Daoy (cell line): ENCODE results near the gene GALNT18. TPM values are rescaled to one million over a fixed set of nuclear protein-coding genes. Genes with fewer than 3 reads are reported as not detected.

ENCODE experiments used
- DNase-seq: peaks from one replicate; pipeline ENCODE4 v3.0.0-alpha.2; 2015; ENCODE audit warnings: low read depth
- total RNA-seq: library from RNA; depleted of rRNA; stranded (reverse); fragments of >200 nt; shearing (Covaris generic); gene quantifications from 2 replicates; pipeline ENCODE4 v1.2.3, GENCODE V29; 2014

Gene GALNT18
- total RNA-seq, 1 experiment from 2014 or later, result 5.9 TPM

GRCh38 chr11:11532574-11532973 is 89.2 kb downstream of the GALNT18 start:
- no peak for DNase-seq

GRCh38 chr11:11531131-11531908 is 90.5 kb downstream of the GALNT18 start:
- DNase-seq, result no peak

GRCh38 chr11:11528986-11529385 is 92.8 kb downstream of the GALNT18 start:
- no peak for DNase-seq

DNA sequence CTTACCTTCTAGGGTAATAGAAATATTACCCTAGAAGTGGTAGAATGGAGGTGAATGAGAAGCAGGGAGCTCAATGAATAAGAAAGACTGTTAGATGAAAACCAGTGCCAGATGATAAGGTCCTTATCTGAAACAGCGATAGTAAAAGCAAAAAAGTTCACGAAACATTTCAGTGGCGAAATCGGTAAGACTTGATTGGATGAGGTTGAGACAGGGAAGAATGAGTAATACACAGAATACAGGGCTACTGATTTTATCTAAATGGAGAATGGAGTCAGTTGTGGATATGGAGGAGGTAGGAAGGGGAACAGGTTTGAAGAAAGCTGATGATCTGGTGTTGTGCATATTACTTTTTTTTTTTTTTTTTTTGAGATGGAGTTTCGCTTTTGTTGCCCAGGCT is 96.5 kb downstream of the GALNT18 start:
- DNase-seq, result no peak

GRCh38 chr11:11524436-11525061 is 97.3 kb downstream of the GALNT18 start:
- DNase-seq, result peak; percentile 59

DNA sequence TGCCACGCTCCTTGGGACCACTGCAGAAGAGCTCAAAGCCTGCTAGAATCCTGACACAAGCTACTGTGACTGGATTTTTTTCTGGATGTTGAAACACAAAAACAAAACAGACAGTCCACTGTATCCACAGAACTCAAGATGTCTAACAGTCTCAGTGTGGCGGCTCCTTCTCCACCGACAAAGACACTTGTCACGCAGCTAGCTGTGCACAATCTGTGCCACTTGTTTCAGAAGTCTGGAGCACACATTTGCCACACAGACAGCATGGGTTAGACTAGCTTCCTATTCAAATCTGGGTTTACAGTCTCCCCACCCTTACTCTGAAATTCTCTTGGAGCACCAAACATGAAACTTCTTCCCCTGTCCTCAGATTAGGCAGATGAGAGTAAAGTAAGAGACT is 99.2 kb downstream of the GALNT18 start:
- DNase-seq, result no peak

DNA sequence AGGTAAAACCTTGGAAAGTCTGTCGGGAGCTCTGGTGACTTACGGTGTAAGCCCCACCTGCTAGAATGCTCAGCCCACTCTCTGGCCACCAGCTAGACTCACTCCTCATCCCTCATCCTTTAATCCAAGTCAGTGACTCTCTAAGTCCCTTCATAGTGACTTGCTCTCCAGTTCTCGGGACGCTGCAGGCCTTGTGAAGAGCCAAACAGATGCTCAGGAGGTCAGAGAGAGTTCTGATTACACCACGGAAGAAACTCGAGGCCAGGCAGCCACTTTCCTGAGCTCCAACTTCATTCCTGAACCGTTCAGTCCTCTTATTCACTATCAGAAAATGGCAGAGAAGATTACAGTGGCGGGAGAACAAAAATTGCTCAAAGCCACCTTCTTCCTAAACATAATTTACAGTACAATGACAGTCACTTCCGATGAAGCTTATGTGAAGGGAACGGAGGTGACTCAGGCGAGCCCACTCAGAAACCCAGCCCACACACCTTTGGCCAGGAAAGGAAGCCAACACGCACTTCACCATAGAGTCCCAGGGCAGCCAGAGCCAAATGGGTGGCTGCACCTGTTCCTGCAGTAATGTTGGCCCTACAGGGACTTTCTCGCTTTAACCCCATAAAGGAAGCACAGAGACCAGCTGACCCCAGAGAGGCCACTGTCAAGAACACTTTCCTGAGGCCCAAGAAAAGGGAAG is 100.4 kb downstream of the GALNT18 start:
- peak; percentile 18 for DNase-seq

- no peak for DNase-seq
These were observed 101.4 kb downstream of the GALNT18 start for GRCh38 chr11:11520231-11521015.

- peak; percentile 19 for DNase-seq
These were observed 102.6 kb downstream of the GALNT18 start for GRCh38 chr11:11519184-11519583.

GRCh38 chr11:11514246-11514645 is 107.6 kb downstream of the GALNT18 start:
- no peak for DNase-seq

GRCh38 chr11:11513422-11513821 is 108.4 kb downstream of the GALNT18 start:
- DNase-seq, result no peak

DNA sequence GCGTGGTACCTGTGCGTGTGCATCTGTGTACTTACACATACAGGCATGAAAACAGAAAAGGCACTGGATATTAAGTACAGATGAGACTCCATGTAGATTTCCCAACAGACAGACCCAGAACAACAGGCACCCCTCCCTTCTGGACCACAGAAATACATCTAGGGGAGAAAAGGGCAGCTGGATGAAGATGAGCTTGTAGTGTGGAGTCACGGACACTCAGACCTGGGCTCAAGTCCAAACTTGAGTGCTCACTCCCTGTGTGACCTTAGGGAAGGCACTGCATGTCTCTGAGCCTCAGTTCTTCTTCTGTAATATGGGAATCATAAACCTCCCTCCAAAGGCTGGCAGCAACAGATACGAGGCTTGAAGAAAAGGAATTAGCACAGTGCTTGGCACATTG is 108.9 kb downstream of the GALNT18 start:
- DNase-seq, result no peak

DNA sequence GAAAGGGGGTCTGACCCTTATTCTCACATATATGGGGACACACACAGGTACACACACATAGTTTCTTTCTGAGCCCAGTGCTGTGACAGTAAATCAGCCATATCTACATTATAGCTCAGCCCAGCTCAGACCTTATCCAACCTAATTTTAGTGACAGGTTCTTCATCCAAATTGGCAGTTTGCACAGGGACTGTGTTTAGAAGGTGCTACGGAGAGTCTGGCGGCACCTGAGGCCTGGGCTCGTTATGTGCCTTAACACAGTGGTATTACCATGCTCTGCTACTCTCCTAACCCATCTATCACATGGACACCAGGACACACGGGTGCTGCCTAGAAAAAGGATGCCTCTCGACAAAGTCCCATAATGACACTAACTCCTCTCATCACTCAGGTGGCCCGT is 109.3 kb downstream of the GALNT18 start:
- no peak for DNase-seq

DNA sequence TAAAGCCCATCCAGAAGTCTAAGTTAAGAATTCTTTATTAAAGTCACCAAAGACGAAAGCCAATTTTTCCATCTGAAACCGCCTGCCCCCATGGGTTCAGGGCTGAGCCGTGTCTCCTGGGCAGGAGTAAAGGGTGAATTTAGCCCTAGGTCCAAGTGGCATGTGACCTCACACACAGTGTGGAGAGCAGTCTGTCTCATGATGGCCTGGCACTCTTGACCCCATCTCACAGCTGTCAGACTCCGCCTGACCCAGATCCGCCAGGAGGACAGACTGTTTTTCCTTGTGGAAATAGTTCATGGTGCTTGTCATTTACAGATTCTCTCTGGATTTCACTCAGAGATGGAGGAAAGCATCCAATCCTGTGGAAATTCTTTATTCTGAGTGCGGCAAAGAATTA is 109.7 kb downstream of the GALNT18 start:
- DNase-seq, result no peak

DNA sequence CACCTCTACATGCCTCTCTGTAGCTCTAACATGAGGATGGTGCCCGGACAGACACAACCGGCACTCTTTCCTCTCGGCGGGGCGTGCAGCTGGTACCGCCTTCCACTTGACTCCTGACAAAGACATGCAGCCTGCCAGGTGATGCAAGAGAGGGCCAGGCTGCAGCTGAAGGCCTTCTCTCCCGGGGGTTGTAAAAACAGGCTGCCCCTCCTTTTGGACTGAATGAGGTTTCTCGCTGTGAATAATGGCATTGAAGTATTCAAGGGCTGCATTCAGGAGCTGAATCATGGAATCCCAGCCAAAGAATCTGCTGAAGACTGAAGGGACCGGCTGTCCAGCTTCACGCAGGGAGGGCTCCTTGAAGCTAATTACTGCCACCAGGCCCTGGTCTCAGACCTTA is 110.9 kb downstream of the GALNT18 start:
- DNase-seq, result peak; percentile 34

- DNase-seq, result no peak
These were observed 116.1 kb downstream of the GALNT18 start for GRCh38 chr11:11505692-11506091.

GRCh38 chr11:11505190-11505589 is 116.6 kb downstream of the GALNT18 start:
- DNase-seq, result no peak

DNA sequence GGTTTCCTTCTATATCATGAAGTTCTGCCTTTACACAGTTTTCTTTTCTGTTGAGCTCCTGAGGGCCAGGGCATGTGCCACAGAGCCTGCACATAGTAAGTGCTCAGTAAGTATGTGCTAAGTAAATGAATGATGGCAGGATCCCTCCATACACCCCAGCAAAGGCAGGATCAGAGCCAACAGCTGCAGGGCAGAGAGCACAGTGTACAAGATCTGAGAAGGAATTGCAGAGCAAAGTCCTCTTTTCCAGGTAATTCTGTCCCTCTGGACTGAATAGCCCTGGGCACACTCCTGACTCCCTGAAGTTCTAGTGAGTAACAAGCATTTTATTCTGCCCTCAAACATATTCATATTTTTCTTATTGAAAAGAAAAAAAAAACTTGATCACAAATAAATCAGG is 117.7 kb downstream of the GALNT18 start:
- DNase-seq, result no peak

DNA sequence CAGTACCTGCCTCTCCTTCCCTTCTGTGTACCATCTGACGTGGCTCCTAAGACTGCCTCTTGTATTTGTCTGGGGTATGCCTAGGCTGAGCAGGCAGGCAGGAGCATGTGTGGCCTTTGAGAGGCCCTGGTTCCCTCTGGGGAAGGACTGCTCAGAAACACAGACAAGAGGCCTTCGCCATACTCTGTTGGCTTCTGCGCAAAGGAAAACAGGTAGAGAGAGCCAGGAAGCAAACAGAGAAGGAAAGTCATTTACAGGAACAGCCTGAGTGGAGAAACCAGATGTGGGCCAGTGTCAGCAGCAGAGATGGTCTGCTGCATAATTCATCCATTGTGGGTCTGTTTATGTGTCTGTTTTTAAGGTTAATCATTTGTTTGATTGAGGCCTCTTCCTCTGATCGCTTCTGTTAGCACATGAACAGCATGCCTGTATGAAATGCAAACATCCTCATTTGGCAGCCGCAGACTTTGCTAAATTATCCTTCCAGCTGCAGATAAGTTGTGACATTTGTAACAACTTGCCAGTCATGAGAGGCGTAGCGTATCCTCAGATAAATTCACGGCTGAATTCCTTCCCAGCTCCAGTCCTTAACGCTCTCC is 119.4 kb downstream of the GALNT18 start:
- no peak for DNase-seq

DNA sequence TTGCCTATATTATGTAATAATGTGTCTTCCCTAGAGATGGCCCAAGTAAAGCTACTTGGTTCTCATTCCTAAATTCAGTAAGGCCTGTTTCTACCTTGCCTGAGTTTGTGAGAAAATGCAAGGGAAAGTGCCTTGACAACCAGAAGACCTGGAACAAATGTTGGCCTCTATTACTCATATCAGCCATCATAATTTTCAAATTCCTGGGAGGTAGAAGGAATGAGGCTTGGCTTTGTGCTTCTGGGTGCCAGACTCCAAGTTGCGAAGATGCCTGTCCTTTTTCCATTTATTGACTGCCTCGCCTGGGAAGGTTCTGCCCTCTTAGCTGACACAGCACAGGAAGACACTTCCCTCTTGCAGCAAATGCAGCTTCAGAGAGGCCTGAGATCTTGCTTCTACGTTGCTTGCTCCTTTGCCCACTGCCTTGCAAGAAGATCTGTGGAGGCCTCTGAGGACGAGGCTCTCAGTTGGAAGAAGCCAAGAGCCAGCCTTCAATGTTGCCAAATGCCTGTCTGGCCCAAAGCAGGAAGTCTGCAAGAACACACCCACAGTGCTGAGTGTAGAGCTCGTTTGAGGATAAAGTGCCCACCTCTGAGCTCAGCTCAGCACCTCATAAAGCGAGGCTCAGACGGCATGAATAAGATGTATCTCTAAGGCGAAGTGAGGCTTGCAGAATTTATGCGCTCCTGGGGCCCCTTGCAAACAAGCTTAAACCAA is 120.1 kb downstream of the GALNT18 start:
- DNase-seq, result no peak
